Fibroblast of mammary gland (primary cell): Measurements from ENCODE around the gene HPCAL1.

ENCODE experiments used
- DNase-seq: peaks from one replicate; pipeline ENCODE4 v3.0.0-alpha.2; 2010; ENCODE audit warnings: low read depth
- H3K4me3 ChIP-seq: 2 replicates; pipeline ENCODE4 v1.5.1; 2011; ENCODE audit warnings: low read depth, mild to moderate bottlenecking, low read length, moderate library complexity; ENCODE audit not compliant: control insufficient read depth
- TF ChIP-seq, protein P1 (sequence below): conservative IDR thresholded peaks from 2 replicates; pipeline ENCODE4 v1.5.1; 2011; ENCODE audit warnings: low read depth, low read length, inconsistent platforms; ENCODE audit not compliant: control insufficient read depth, insufficient read depth

The HPCAL1 gene

GRCh38 chr2:10304458-10305253, 2.0 kb downstream of the HPCAL1 start:
- TF ChIP-seq, protein P1, sequence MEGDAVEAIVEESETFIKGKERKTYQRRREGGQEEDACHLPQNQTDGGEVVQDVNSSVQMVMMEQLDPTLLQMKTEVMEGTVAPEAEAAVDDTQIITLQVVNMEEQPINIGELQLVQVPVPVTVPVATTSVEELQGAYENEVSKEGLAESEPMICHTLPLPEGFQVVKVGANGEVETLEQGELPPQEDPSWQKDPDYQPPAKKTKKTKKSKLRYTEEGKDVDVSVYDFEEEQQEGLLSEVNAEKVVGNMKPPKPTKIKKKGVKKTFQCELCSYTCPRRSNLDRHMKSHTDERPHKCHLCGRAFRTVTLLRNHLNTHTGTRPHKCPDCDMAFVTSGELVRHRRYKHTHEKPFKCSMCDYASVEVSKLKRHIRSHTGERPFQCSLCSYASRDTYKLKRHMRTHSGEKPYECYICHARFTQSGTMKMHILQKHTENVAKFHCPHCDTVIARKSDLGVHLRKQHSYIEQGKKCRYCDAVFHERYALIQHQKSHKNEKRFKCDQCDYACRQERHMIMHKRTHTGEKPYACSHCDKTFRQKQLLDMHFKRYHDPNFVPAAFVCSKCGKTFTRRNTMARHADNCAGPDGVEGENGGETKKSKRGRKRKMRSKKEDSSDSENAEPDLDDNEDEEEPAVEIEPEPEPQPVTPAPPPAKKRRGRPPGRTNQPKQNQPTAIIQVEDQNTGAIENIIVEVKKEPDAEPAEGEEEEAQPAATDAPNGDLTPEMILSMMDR: no peak
- DNase-seq: no peak
- H3K4me3 ChIP-seq: peak overlapping the region; percentile 76

DNA sequence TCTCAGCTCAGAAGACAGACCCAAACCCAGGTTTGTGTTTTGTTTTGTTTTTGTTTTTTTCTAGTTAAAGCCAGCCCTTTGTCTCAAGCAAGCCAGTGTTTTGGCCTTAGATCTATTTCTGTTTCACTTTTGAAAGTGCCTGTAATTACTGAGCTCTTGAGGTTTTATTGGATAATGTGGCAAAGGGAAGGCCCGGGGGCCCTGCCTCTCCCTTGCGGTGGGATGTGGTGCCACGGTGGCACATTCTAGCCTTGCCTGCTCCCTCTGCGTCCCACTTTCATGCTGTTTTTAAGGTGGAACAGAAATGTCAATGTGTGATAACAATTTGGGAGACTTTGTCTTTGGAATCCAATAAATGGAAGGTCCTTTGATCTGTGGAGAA, 2.5 kb downstream of the HPCAL1 start:
- H3K4me3 ChIP-seq: no peak overlapping the region
- no peak for DNase-seq
- TF ChIP-seq, protein P1: no peak

DNA sequence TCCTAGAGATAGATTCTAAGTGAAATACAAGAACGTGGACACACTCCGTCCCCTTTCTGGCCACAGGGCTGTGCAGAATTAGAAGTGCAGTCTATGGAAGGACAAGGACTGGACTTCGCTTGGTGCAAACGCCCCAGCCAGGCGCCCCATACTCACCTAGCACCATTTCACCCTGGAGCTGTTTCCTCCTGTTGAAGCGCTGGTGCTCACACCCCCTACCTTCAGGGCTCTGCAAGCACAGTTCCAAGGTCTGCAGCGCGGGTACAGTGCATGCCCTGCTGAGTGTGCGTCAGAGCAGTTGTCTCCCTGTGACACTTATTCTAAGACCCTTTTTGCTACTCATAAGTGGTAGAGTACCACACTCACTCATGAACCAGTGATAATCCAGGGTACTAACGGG, 3.0 kb downstream of the HPCAL1 start:
- no peak for DNase-seq
- TF ChIP-seq, protein P1: peak; percentile 12
- H3K4me3 ChIP-seq: no peak overlapping the region

GRCh38 chr2:10306901-10307463, 4.3 kb downstream of the HPCAL1 start:
- DNase-seq: no peak
- TF ChIP-seq, protein P1: no peak
- no peak overlapping the region for H3K4me3 ChIP-seq

- DNase-seq: no peak
- no peak overlapping the region for H3K4me3 ChIP-seq
- TF ChIP-seq, protein P1: no peak
Measured at GRCh38 chr2:10307561-10308156, 5.0 kb downstream of the HPCAL1 start.

DNA sequence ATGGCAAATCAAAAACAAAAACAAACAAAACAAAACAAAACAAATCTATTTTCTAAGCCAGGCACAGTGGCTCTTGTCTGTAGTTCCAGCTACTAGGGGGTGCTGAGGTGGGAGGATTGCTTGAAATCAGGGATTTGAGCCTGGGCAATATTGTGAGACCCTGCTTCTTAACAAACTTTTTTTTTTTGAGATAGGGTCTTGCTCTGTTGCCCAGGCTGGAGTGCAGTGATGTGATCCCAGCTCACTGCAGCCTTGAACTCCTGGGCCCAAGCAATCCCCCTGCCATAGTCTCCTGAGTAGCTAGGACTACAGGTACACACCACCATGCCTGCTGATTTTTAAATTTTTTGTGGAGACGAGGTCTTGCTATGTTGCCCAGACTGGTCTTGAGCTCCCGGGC, 6.2 kb downstream of the HPCAL1 start:
- no peak for DNase-seq
- no peak overlapping the region for H3K4me3 ChIP-seq
- TF ChIP-seq, protein P1: no peak
